Neuronal stem cell (in vitro differentiated cells): ENCODE results near the gene RHOXF2.
"Not testable (repeated sequence)": the region's sequence is repeated elsewhere in the genome, so short reads cannot be mapped to it uniquely, and the experiment has no call there.

Experiments used
- DNase-seq: peaks from one replicate; pipeline ENCODE4 v3.0.0-alpha.2; 2013; ENCODE audit warnings: low spot score
- H2AFZ ChIP-seq: one replicate; pipeline ENCODE4 v1.6.1; 2013; ENCODE audit warnings: mild to moderate bottlenecking, low read length, inconsistent platforms
- H2AK5ac ChIP-seq: 2 replicates; pipeline ENCODE4 v1.6.1; 2013; ENCODE audit warnings: low read depth, mild to moderate bottlenecking, inconsistent platforms, low read length, moderate library complexity, mixed read lengths
- H2BK120ac ChIP-seq: 2 replicates; pipeline ENCODE4 v1.6.1; 2013; ENCODE audit warnings: low read depth, mild to moderate bottlenecking, inconsistent platforms, low read length, moderate library complexity, mixed read lengths
- H2BK12ac ChIP-seq: one replicate; pipeline ENCODE4 v1.6.1; 2013; ENCODE audit warnings: low read length, inconsistent platforms
- H2BK15ac ChIP-seq: 2 replicates; pipeline ENCODE4 v1.6.1; 2013; ENCODE audit warnings: mild to moderate bottlenecking, low read length, inconsistent platforms, mixed read lengths
- H2BK5ac ChIP-seq: one replicate; pipeline ENCODE4 v1.6.1; 2013; ENCODE audit warnings: inconsistent platforms, mild to moderate bottlenecking, low read length, moderate library complexity
- H3K14ac ChIP-seq: one replicate; pipeline ENCODE4 v1.6.1; 2013; ENCODE audit warnings: low read length, inconsistent platforms
- H3K18ac ChIP-seq: 2 replicates; pipeline ENCODE4 v1.6.1; 2013; ENCODE audit warnings: low read length, inconsistent platforms
- H3K23ac ChIP-seq: 2 replicates; pipeline ENCODE4 v1.6.1; 2013; ENCODE audit warnings: low read depth, mild to moderate bottlenecking, mixed read lengths, low read length, inconsistent platforms; ENCODE audit not compliant: poor library complexity
- H3K27ac ChIP-seq: replicated peaks from 3 replicates; pipeline ENCODE4 v1.5.1; 2013; ENCODE audit warnings: low read length, inconsistent platforms
- H3K27me3 ChIP-seq, 3 experiments: 2 replicates each; pipeline ENCODE4 v1.6.1; 2013; ENCODE audit warnings: low read length in 3 of 3, mild to moderate bottlenecking in 2 of 3, inconsistent platforms in 1 of 3, low read depth in 1 of 3, mixed read lengths in 1 of 3, moderate library complexity in 1 of 3; ENCODE audit not compliant: control insufficient read depth in 3 of 3, insufficient read depth in 3 of 3
- H3K36me3 ChIP-seq, 2 donors: replicated peaks in 1 of 2; 2 replicates each; pipeline ENCODE4 v1.6.1; 2013; ENCODE audit warnings: low read length in 2 of 2; ENCODE audit not compliant: control insufficient read depth in 2 of 2, insufficient read depth in 2 of 2
- H3K4ac ChIP-seq: 2 replicates; pipeline ENCODE4 v1.6.1; 2013; ENCODE audit warnings: inconsistent platforms, mild to moderate bottlenecking, low read length, moderate library complexity
- H3K4me1 ChIP-seq, 2 donors: 1 replicate in 1 of 2; 2 replicates in 1 of 2; pipeline ENCODE4 v1.6.1; 2013; ENCODE audit warnings: low read length in 2 of 2, low read depth in 1 of 2; ENCODE audit not compliant: control insufficient read depth in 2 of 2, insufficient read depth in 1 of 2
- H3K4me2 ChIP-seq: one replicate; pipeline ENCODE4 v1.6.1; 2013; ENCODE audit warnings: mild to moderate bottlenecking, low read length, inconsistent platforms; ENCODE audit not compliant: insufficient read depth, poor library complexity, severe bottlenecking
- H3K4me3 ChIP-seq, 2 donors: 2 replicates each; pipeline ENCODE4 v1.5.1; 2013; ENCODE audit warnings: low read length in 2 of 2, mild to moderate bottlenecking in 2 of 2, inconsistent platforms in 1 of 2, moderate library complexity in 1 of 2
- H3K79me1 ChIP-seq: one replicate; pipeline ENCODE4 v1.6.1; 2013; ENCODE audit warnings: low read depth, mild to moderate bottlenecking, inconsistent platforms, low read length, moderate library complexity
- H3K9ac ChIP-seq: one replicate; pipeline ENCODE4 v1.6.1; 2013; ENCODE audit warnings: mild to moderate bottlenecking, low read depth, low read length, inconsistent platforms; ENCODE audit not compliant: poor library complexity
- H3K9me3 ChIP-seq, 2 donors: replicated peaks in 1 of 2; 2 replicates each; pipeline versions ENCODE3 to v1.6.1; 2013; ENCODE audit warnings: low read length in 2 of 2, mild to moderate bottlenecking in 2 of 2, inconsistent platforms in 1 of 2, low read depth in 1 of 2, mixed read lengths in 1 of 2, moderate library complexity in 1 of 2; ENCODE audit not compliant: control insufficient read depth in 2 of 2, insufficient read depth in 1 of 2
- H4K8ac ChIP-seq: one replicate; pipeline ENCODE4 v1.6.1; 2013; ENCODE audit warnings: low read depth, mild to moderate bottlenecking, inconsistent platforms, low read length, moderate library complexity
- H4K91ac ChIP-seq: one replicate; pipeline ENCODE4 v1.6.1; 2013; ENCODE audit warnings: low read length, low read depth, mild to moderate bottlenecking, inconsistent platforms; ENCODE audit not compliant: poor library complexity
- WGBS, 2 donors: extraction: QIAGEN DNeasy Blood & Tissue Kit; methylation state at CpG; one replicate each; pipeline ENCODE4 v1.1.7; 2013; ENCODE audit warnings: missing lambda C conversion rate in 2 of 2, mixed read lengths in 1 of 2; ENCODE audit not compliant: insufficient read length in 2 of 2, insufficient replicate concordance in 1 of 2; ENCODE audit errors: extremely low coverage in 2 of 2; 5-methylcytosine and 5-hydroxymethylcytosine counted together

Gene RHOXF2

GRCh38 chrX:120145295-120145925, 13.0 kb upstream of the RHOXF2 start:
- no peak overlapping the region for H3K23ac ChIP-seq
- DNase-seq: no peak
- no peak overlapping the region for H3K4me3 ChIP-seq
- no peaks in the 10 kb centered on the region for H3K79me1 ChIP-seq
- H3K27me3 ChIP-seq: no peaks in the 10 kb centered on the region
- H2BK12ac ChIP-seq: no peak overlapping the region
- H3K4me2 ChIP-seq: no peak overlapping the region
- peaks cover 4 to 11% of the 10 kb centered on the region in 2 donors for H3K9me3 ChIP-seq
- H2BK120ac ChIP-seq: no peak overlapping the region
- no peak overlapping the region for H3K27ac ChIP-seq
- no peak overlapping the region for H2BK15ac ChIP-seq
- no peaks in the 10 kb centered on the region for H3K36me3 ChIP-seq
- no peak overlapping the region for H3K4ac ChIP-seq
- no peak overlapping the region for H4K91ac ChIP-seq
- no CpG with 5 or more reads among the region's 4 CpGs for WGBS, 2 donors
- H2BK5ac ChIP-seq: no peak overlapping the region
- no peak overlapping the region for H2AFZ ChIP-seq
- no peak overlapping the region for H4K8ac ChIP-seq
- no peak overlapping the region for H2AK5ac ChIP-seq
- no peaks in the 10 kb centered on the region for H3K4me1 ChIP-seq
- H3K14ac ChIP-seq: no peak overlapping the region
- no peak overlapping the region for H3K18ac ChIP-seq
- no peak overlapping the region for H3K9ac ChIP-seq

GRCh38 chrX:120146323-120146722, 12.1 kb upstream of the RHOXF2 start:
- peaks cover 4 to 11% of the 10 kb centered on the region in 2 donors for H3K9me3 ChIP-seq
- H3K27me3 ChIP-seq, H2BK12ac ChIP-seq, H4K91ac ChIP-seq, H3K18ac ChIP-seq, H3K4me2 ChIP-seq, H4K8ac ChIP-seq, H3K27ac ChIP-seq, H3K23ac ChIP-seq, H2AK5ac ChIP-seq, H3K36me3 ChIP-seq, H3K14ac ChIP-seq, H2BK5ac ChIP-seq, H3K79me1 ChIP-seq, H2BK120ac ChIP-seq, H2AFZ ChIP-seq, DNase-seq, H3K4me1 ChIP-seq, H3K4me3 ChIP-seq, H2BK15ac ChIP-seq, H3K9ac ChIP-seq, H3K4ac ChIP-seq: not testable (repeated sequence)
- no CpG with 5 or more reads among the region's 1 CpG for WGBS, 2 donors

DNA sequence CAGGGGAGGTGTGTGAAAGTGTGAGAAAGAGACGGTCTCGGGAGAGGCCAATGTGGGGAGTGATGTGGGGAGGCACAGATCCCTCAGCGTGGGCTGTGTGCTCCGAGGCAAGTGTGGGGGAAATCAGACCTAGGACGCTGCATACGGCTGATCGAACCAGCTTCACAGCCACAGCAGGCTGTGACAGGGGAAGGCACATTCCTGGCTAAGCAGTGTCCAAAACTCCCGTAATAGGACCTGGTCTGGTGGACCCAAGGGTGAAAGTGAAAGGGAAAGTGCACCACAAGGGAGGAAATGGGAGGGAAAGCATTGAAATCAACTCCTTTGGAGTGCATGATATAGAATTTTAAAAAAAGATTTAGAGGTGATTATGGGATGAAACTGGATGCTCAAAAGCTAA, 10.9 kb upstream of the RHOXF2 start:
- Histone ChIP-seq H2AK5ac (no peak overlapping the region), H2BK120ac (no peak overlapping the region), H3K4me1 (no peaks in the 10 kb centered on the region), H3K27ac (no peak overlapping the region), H3K4ac (no peak overlapping the region), H3K27me3 (no peaks in the 10 kb centered on the region), H3K79me1 (no peaks in the 10 kb centered on the region), H2BK12ac (no peak overlapping the region), H3K9ac (no peak overlapping the region), H3K14ac (no peak overlapping the region), H3K23ac (no peak overlapping the region), H2AFZ (no peak overlapping the region), H3K4me2 (no peak overlapping the region), H2BK15ac (no peak overlapping the region), H3K36me3 (no peaks in the 10 kb centered on the region), H3K9me3 (peaks cover 4 to 11% of the 10 kb centered on the region in 2 donors), H3K18ac (no peak overlapping the region), H2BK5ac (no peak overlapping the region), H3K4me3 (no peak overlapping the region), H4K91ac (no peak overlapping the region), H4K8ac (no peak overlapping the region)
- no CpG with 5 or more reads among the region's 8 CpGs for WGBS, 2 donors
- DNase-seq: no peak

DNA sequence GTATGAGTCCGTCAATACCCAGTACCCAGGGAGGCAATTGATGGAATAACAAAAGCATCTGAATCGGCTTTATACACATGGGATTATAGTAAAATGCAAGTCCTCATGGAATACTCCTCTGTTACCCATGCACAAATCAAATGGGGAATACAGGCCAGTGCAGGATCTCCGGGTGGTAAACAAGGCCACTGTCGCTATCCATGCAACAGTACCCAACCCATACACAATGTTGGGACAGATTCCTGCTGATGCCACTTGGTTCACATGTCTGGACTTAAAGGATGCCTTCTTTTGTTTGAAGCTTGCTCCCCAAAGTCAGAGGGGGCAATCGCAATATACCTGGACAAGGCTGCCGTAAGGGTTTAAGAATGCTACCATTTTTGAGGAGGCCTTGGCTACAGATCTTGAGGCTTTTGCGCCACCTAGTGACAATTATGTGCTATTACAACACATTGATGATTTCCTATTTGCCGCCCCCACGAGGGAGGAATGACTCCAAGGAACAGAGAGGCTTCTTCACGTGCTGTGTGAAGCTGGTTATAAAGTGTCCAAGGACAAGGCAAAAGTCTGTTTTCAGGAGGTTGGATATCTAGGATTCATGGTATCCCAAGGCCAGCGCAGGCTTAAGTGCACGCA, 8.2 kb upstream of the RHOXF2 start:
- not testable (repeated sequence) for H3K4me2 ChIP-seq, H3K4me3 ChIP-seq, H3K9ac ChIP-seq, DNase-seq, H4K91ac ChIP-seq, H3K14ac ChIP-seq, H3K4ac ChIP-seq, H4K8ac ChIP-seq, H3K27ac ChIP-seq, H3K4me1 ChIP-seq, H2AFZ ChIP-seq, H3K23ac ChIP-seq, H2BK120ac ChIP-seq, H3K27me3 ChIP-seq, H2BK5ac ChIP-seq, H2BK15ac ChIP-seq, H2AK5ac ChIP-seq, H2BK12ac ChIP-seq, H3K18ac ChIP-seq, H3K36me3 ChIP-seq, H3K79me1 ChIP-seq
- peaks cover 4 to 11% of the 10 kb centered on the region in 2 donors for H3K9me3 ChIP-seq
- no CpG with 5 or more reads among the region's 12 CpGs for WGBS, 2 donors
